ENCODE measurements around the gene SYT7. TPM values are rescaled to one million over a fixed set of nuclear protein-coding genes. Genes with fewer than 3 reads are reported as not detected.

SYT7 gene
- total RNA-seq, 2 donors from 2014 or later = 2.6 TPM; not detected in 1

DNA sequence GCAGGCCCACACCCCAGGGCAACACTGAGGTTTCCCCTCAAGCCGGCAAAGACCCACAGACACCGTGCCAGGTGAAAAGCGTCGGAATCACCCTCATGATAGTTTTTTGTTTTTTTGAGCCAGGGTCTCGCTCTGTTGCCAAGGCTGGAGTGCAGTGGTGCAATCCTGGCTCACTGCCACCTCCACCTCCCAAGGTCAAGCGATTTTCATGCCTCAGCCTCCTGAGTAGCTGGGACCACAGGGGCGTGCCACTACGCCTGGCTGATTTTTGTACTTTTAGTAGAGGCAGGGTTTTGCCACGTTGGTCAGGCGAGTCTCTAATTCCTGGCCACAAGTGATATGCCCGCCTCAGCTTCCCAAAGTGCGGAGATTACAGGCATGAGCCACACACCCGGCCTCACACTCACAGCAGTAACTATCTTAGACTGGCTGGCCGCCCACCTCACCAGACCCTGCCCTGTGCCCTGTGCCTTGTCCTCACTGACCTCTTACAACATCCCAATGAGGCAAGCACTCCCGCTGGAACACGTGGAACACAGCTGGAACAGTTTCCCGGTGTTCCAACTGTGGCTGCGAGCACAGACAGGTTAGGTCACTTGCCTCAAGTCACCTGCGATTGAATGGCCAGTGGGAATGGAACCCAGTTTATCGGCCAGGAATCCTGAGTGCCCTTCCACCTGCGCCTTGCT is 51.2 kb downstream of the SYT7 start:
- ATAC-seq (ENCODE audit: insufficient number of reproducible peaks, low FRiP score, low read depth) = no peak
- TF ChIP-seq CTCF (IDR thresholded peaks at IDR 0.05) = no peak
- DNase-seq (ENCODE audit: low spot score) = no peak
- Histone ChIP-seq H3K36me3 (no peaks in the 10 kb centered on the region), H3K4me1 (ENCODE audit: control insufficient read depth in 1 of 2, low read depth in 2 of 2) (no peaks in the 10 kb centered on the region), H3K4me3 (no peak overlapping the region), H3K27ac (no peak overlapping the region), H3K9me3 (no peaks in the 10 kb centered on the region), H3K27me3 (replicated peaks; ENCODE audit: insufficient read depth) (no peaks in the 10 kb centered on the region)

DNA sequence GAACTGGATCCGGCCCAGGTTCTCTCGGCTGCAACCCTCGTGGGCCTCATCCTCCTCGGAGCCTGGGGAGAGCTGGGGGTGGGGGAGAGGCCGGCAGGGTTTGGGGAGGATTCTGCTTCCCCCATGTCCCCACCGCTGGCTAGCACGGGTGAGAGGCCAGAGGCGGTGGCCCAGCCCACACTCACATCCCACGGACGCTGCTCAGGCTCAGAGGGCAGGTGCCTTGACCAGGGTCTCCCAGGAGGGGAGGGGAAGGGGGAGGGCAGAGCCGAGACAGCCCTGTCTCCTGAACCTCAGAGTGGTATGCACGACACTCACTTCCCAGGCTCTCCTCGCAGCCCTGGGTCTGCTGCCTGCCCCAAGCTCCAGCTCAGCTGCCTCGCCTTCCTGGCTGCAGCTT is 52.8 kb downstream of the SYT7 start:
- TF ChIP-seq CTCF (IDR thresholded peaks at IDR 0.05) = no peak
- no peak overlapping the region for H3K4me3 ChIP-seq
- H3K27me3 ChIP-seq (replicated peaks; ENCODE audit: insufficient read depth) = no peaks in the 10 kb centered on the region
- DNase-seq (ENCODE audit: low spot score) (no peak), ATAC-seq (ENCODE audit: insufficient number of reproducible peaks, low FRiP score, low read depth) (no peak)
- no peaks in the 10 kb centered on the region for H3K4me1 ChIP-seq (ENCODE audit: control insufficient read depth in 1 of 2, low read depth in 2 of 2)
- no peaks in the 10 kb centered on the region for H3K36me3 ChIP-seq
- no peak overlapping the region for H3K27ac ChIP-seq
- H3K9me3 ChIP-seq = no peaks in the 10 kb centered on the region

- no peak for TF ChIP-seq CTCF (IDR thresholded peaks at IDR 0.05)
- Histone ChIP-seq H3K4me1 (ENCODE audit: control insufficient read depth in 1 of 2, low read depth in 2 of 2) (no peaks in the 10 kb centered on the region), H3K9me3 (no peaks in the 10 kb centered on the region), H3K4me3 (no peak overlapping the region), H3K27me3 (replicated peaks; ENCODE audit: insufficient read depth) (no peaks in the 10 kb centered on the region), H3K36me3 (no peaks in the 10 kb centered on the region), H3K27ac (no peak overlapping the region)
- ATAC-seq (ENCODE audit: insufficient number of reproducible peaks, low FRiP score, low read depth) (no peak), DNase-seq (ENCODE audit: low spot score) (no peak)
Measured at GRCh38 chr11:61526956-61527731, 53.7 kb downstream of the SYT7 start.

DNA sequence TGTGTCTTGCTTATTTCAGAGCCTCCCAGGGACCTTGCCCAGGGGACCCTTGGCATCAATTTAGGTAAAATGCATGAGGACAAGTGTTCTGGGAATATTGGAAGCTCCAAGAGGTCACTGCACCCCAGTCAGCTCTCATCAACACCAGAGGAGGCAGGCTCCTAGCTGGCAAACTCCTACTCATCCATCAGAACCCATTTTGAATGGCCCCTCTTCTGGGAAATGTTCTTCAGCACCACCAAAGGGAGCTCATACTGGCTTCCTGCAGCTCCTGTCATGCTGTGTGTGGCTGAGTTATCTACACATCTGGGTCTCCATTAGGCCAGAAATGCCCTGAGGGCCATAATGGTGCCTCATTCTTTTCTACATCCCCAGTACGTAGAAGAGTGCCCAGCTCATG is 54.6 kb downstream of the SYT7 start:
- no peaks in the 10 kb centered on the region for H3K36me3 ChIP-seq
- ATAC-seq (ENCODE audit: insufficient number of reproducible peaks, low FRiP score, low read depth) (no peak), DNase-seq (ENCODE audit: low spot score) (no peak)
- no peaks in the 10 kb centered on the region for H3K27me3 ChIP-seq (replicated peaks; ENCODE audit: insufficient read depth)
- H3K4me1 ChIP-seq (ENCODE audit: control insufficient read depth in 1 of 2, low read depth in 2 of 2) = no peaks in the 10 kb centered on the region
- no peak for TF ChIP-seq CTCF (IDR thresholded peaks at IDR 0.05)
- H3K9me3 ChIP-seq = no peaks in the 10 kb centered on the region
- no peak overlapping the region for H3K4me3 ChIP-seq
- H3K27ac ChIP-seq = no peak overlapping the region

DNA sequence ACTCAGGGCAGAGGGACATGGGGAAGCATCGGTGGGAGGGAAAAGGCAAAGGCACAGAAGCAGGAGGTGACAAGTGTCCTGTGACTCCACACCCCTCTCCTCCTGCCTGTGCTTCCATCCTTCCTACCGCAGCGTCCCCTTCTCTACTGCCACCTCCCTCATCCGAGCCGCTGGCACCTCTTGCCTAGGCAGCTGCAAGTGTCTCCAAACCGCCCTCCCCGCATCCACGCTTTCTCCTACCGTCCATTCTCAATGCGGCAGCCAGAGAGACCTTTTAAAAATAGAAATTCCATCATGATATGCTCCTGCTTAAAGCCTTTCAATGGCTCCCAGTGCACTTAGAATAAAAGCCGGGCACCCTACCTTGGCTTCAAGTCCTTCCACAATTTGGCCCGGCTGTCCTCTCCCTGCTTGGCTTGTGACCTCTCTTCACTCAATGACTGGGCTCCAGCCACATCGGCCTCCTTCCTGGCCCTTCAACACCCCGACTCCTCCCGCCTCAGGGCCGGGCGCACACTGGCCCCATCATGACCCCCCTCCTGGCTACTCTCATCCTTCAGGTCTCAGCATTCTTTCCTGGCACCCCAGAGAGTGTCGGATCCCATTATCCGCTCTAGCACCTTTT is 55.8 kb downstream of the SYT7 start:
- no peaks in the 10 kb centered on the region for H3K27me3 ChIP-seq (replicated peaks; ENCODE audit: insufficient read depth)
- H3K4me3 ChIP-seq = no peak overlapping the region
- DNase-seq (ENCODE audit: low spot score) (no peak), ATAC-seq (ENCODE audit: insufficient number of reproducible peaks, low FRiP score, low read depth) (no peak)
- no peaks in the 10 kb centered on the region for H3K9me3 ChIP-seq
- no peak for TF ChIP-seq CTCF (IDR thresholded peaks at IDR 0.05)
- H3K27ac ChIP-seq = no peak overlapping the region
- no peaks in the 10 kb centered on the region for H3K36me3 ChIP-seq
- no peaks in the 10 kb centered on the region for H3K4me1 ChIP-seq (ENCODE audit: control insufficient read depth in 1 of 2, low read depth in 2 of 2)
